ENCODE data around the gene AFF3. TPM values are rescaled to one million over a fixed set of nuclear protein-coding genes. Genes with fewer than 3 reads are reported as not detected.

AFF3 gene
- total and polyA plus RNA-seq, 10 of the 15 experiments (the other 5 are each of a cell fraction or from before 2014, with no cell fraction given) = 0.26 to 5.5 (median 3.0) TPM

- FAIRE-seq = no peak
- no peak for ATAC-seq
- H3K79me2 ChIP-seq (ENCODE audit: control insufficient read depth, insufficient read depth, low read length) = no peaks in the 10 kb centered on the region; the same call in 1 of the 2 replicates
- POLR2A ChIA-PET = no interaction called here
- WGBS (ENCODE audit: insufficient coverage, insufficient replicate concordance, low lambda C conversion rate, missing lambda C conversion rate) = 60% methylated on average over 11 of the region's 11 CpGs
- SMC1A ChIA-PET (ENCODE audit: uncharacterized antibody, unreplicated experiment) = no interaction called here
- no peak overlapping the region for H3K27ac ChIP-seq (ENCODE audit: control insufficient read depth, insufficient read depth)
- BruUV-seq (replicated peaks) = no TSS peak
- H3K4me2 ChIP-seq (ENCODE audit: control insufficient read depth, insufficient read depth) = no peak overlapping the region
- no peak overlapping the region for H3K4me3 ChIP-seq
- RAD21 ChIA-PET (ENCODE audit: unreplicated experiment) = no interaction called here
- H3K36me3 ChIP-seq (ENCODE audit: control insufficient read depth in 2 of 2, insufficient read depth in 2 of 2, low read length in 1 of 2) = no peaks in the 10 kb centered on the region
- intact Hi-C loops (cut with micrococcal nuclease; ENCODE audit: unreplicated experiment) = no loop called here
- CTCF ChIA-PET = interaction anchor here (1.4 kb wide), 1 partner anchor 32 kb away, joined by 3 read pairs; no protein-coding TSS in a partner anchor
- H3K27me3 ChIP-seq (replicated peaks in 1 of 2; ENCODE audit: control insufficient read depth in 2 of 2, insufficient read depth in 2 of 2, low read length in 1 of 2) = peaks cover 0 to 3% of the 10 kb centered on the region in 2 experiments; a peak in 2 of 4 replicates
- H3K9ac ChIP-seq (ENCODE audit: control insufficient read depth, insufficient read depth, low read length) = no peak overlapping the region
- no peak overlapping the region for H2AFZ ChIP-seq (ENCODE audit: control insufficient read depth, low read depth, low read length)
- no peak for DNase-seq (ENCODE audit: low read depth, low spot score)
- in situ Hi-C loops (cut with MboI) = no loop called here
- H3K9me3 ChIP-seq (replicated peaks; ENCODE audit: control insufficient read depth, insufficient read depth, low read length) = peaks cover 13% of the 10 kb centered on the region; the same call in 2 of the 3 replicates
- peaks cover 16% of the 10 kb centered on the region for H3K4me1 ChIP-seq (ENCODE audit: control insufficient read depth, insufficient read depth, low read length)
- H4K20me1 ChIP-seq (ENCODE audit: control insufficient read depth, insufficient read depth) = no peaks in the 10 kb centered on the region; the same call in 1 of the 2 replicates
- TF ChIP-seq CBX5 (IDR thresholded peaks at IDR 0.05; ENCODE audit: low read depth) = no peak
- no peak for TF ChIP-seq FOXK2 (IDR thresholded peaks at IDR 0.05)
- TF ChIP-seq, protein P1, sequence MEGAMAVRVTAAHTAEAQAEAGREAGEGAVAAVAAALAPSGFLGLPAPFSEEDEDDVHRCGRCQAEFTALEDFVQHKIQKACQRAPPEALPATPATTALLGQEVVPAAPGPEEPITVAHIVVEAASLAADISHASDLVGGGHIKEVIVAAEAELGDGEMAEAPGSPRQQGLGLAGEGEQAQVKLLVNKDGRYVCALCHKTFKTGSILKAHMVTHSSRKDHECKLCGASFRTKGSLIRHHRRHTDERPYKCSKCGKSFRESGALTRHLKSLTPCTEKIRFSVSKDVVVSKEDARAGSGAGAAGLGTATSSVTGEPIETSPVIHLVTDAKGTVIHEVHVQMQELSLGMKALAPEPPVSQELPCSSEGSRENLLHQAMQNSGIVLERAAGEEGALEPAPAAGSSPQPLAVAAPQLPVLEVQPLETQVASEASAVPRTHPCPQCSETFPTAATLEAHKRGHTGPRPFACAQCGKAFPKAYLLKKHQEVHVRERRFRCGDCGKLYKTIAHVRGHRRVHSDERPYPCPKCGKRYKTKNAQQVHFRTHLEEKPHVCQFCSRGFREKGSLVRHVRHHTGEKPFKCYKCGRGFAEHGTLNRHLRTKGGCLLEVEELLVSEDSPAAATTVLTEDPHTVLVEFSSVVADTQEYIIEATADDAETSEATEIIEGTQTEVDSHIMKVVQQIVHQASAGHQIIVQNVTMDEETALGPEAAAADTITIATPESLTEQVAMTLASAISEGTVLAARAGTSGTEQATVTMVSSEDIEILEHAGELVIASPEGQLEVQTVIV (IDR thresholded peaks at IDR 0.05; ENCODE audit: borderline replicate concordance, partially characterized antibody) = no peak
- TF ChIP-seq CHD2 (IDR thresholded peaks at IDR 0.05; ENCODE audit: borderline replicate concordance, low read depth, low read length) = no peak
- TF ChIP-seq IKZF2 (IDR thresholded peaks at IDR 0.05) = no peak
- no peak for TF ChIP-seq ZNF384 (IDR thresholded peaks at IDR 0.05; ENCODE audit: borderline replicate concordance, low read depth, low read length)
- no peak for TF ChIP-seq IKZF1 (conservative IDR thresholded peaks at IDR 0.05)
- TF ChIP-seq WRNIP1 (IDR thresholded peaks at IDR 0.05; ENCODE audit: borderline replicate concordance, low read depth, low read length) = no peak
- no peak for TF ChIP-seq ELK1 (IDR thresholded peaks at IDR 0.05; ENCODE audit: low read depth, low read length)
- no peak for TF ChIP-seq SREBF2 (IDR thresholded peaks at IDR 0.05; ENCODE audit: low read length)
- no peak for TF ChIP-seq NR2C1 (IDR thresholded peaks at IDR 0.05)
- TF ChIP-seq KLF5 (IDR thresholded peaks at IDR 0.05; ENCODE audit: partially characterized antibody) = no peak
- TF ChIP-seq SIN3A (IDR thresholded peaks at IDR 0.05; ENCODE audit: low read depth, low read length) = no peak
- TF ChIP-seq, protein P2, sequence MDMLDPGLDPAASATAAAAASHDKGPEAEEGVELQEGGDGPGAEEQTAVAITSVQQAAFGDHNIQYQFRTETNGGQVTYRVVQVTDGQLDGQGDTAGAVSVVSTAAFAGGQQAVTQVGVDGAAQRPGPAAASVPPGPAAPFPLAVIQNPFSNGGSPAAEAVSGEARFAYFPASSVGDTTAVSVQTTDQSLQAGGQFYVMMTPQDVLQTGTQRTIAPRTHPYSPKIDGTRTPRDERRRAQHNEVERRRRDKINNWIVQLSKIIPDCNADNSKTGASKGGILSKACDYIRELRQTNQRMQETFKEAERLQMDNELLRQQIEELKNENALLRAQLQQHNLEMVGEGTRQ (IDR thresholded peaks at IDR 0.05; ENCODE audit: borderline replicate concordance, low read depth, low read length) = no peak
- TF ChIP-seq E2F4 (IDR thresholded peaks at IDR 0.05; ENCODE audit: low read depth, low read length) = no peak
- TF ChIP-seq, protein P3, sequence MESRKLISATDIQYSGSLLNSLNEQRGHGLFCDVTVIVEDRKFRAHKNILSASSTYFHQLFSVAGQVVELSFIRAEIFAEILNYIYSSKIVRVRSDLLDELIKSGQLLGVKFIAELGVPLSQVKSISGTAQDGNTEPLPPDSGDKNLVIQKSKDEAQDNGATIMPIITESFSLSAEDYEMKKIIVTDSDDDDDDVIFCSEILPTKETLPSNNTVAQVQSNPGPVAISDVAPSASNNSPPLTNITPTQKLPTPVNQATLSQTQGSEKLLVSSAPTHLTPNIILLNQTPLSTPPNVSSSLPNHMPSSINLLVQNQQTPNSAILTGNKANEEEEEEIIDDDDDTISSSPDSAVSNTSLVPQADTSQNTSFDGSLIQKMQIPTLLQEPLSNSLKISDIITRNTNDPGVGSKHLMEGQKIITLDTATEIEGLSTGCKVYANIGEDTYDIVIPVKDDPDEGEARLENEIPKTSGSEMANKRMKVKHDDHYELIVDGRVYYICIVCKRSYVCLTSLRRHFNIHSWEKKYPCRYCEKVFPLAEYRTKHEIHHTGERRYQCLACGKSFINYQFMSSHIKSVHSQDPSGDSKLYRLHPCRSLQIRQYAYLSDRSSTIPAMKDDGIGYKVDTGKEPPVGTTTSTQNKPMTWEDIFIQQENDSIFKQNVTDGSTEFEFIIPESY (IDR thresholded peaks at IDR 0.05) = no peak
- TF ChIP-seq BACH1 (IDR thresholded peaks at IDR 0.05; ENCODE audit: borderline replicate concordance) = no peak
These were observed 3.7 kb upstream of the AFF3 start for GRCh38 chr2:100145893-100146656.

Data from GM12878 (cell line).